ENCODE data around the gene EPHA10.

EPHA10 gene

DNA sequence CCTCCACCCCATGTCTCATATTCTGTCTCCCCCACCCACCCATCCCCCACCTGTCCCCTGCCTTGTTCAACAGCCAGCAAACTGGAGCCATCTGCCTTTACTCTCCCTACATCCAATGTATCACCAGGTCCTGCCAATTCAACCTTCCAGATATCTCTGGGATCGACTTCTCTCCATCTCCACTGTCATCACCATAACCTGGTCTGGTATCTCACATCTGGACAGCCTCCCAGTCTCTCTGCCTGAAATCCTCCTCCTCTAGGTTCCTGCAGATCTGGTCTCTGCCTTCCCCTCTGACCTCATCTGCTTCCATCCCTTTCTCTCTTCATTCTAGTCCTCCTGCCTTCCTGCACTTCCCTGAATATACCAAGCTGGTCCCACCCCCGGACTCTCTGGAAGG lies 94.8 kb downstream of the EPHA10 start:
- DNase-seq = no peak

DNA sequence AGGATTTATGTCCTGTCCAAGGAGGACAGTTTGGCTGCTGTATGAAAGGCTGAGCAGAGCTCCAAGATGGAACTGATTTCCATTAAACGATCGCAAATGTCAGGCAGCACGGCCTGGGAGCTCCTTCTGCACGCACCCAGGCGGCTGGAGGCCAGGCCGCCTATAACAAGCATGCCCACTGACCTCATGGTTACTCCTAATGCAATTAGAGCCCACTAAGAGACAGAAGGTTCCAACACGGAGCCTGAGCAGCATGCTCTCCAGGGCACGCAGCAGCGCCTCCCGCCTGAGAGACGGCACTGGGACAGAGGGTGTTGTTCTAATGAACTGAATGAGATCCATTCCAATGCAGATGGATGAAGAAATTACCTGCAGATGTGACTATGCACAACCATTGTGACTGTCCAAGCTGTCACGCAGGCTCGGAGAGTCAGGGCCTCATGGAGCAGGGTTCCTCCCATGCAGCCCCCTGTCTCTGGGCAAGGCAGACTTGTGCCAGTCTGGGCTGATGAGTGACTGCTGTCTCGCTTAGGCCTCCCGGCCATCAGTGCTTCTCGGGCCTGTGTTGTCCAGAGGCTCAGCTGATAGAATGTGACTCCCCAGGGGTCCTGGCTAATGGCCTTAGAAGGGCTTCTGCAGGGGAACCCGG lies 97.8 kb downstream of the EPHA10 start:
- DNase-seq = no peak

DNA sequence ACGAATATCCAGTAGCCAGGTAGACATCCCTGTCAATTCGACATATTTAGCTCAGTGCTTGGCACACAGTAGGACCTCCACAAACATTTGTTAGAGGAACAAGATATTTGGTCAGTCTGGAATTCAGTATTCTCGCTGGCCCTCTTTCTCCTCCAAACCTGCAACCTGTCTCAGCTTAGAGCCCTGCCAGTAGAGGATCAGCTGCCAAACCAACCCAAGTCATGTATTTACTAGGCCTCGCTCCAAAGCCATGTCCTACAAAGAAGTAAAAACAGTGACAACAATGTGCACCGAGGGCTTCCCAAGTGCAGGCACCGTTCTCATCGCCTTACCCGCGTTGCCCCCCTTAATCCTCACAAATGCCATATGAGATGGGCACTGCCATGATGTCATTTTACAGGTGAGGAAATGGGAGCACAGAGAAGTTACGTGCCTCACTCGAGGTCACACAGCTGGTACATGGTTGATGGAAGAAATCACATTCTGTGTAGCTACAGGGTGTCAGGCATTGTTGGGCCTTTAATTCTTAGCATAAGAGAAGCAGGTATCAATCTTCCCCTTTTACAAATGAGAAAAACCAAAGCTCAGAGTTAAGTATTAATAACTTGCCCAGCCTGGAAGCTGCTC lies 98.6 kb downstream of the EPHA10 start:
- DNase-seq = no peak
